Natural killer cell (primary cell): ENCODE data around the gene ROBO3. TPM values are rescaled to one million over a fixed set of nuclear protein-coding genes. Genes with fewer than 3 reads are reported as not detected.

Experiments
- ATAC-seq, 3 donors: fragments of 150-1000 bp in 2 of 3; fragments of 200-7000 bp in 1 of 3; cut with Tn5 transposase; 1 replicate in 1 of 3; 2 replicates in 2 of 3; pipeline ENCODE4 v1.10.0; 2021; ENCODE audit warnings: mild to moderate bottlenecking in 2 of 3, moderate library complexity in 2 of 3
- DNase-seq, 2 donors: peaks; one replicate each; pipeline versions ENCODE4 v3.0.0 to v3.0.0-alpha.2; 2013 to 2021; ENCODE audit warnings: mixed read lengths in 1 of 2
- H3K27ac ChIP-seq: one replicate; pipeline ENCODE4 v1.5.1; 2013; ENCODE audit warnings: mild to moderate bottlenecking, low read length
- H3K27me3 ChIP-seq: one replicate; pipeline ENCODE4 v1.6.1; 2013; ENCODE audit warnings: low read length; ENCODE audit not compliant: control insufficient read depth, insufficient read depth
- H3K36me3 ChIP-seq: one replicate; pipeline ENCODE4 v1.6.1; 2013; ENCODE audit warnings: low read length; ENCODE audit not compliant: control insufficient read depth, insufficient read depth
- H3K4me1 ChIP-seq: one replicate; pipeline ENCODE4 v1.6.1; 2013; ENCODE audit warnings: low read length; ENCODE audit not compliant: control insufficient read depth, insufficient read depth
- H3K4me3 ChIP-seq: one replicate; pipeline ENCODE4 v1.5.1; 2013; ENCODE audit warnings: low read length
- H3K9me3 ChIP-seq: one replicate; pipeline ENCODE4 v1.6.1; 2013; ENCODE audit warnings: low read length; ENCODE audit not compliant: control insufficient read depth, insufficient read depth
- H3K27ac Mint-ChIP-seq, 2 donors: one replicate each; pipeline ENCODE4 v1.8.0; 2022; ENCODE audit warnings: mild to moderate bottlenecking in 2 of 2, mixed read lengths in 2 of 2, moderate library complexity in 1 of 2
- H3K27me3 Mint-ChIP-seq, 2 donors: one replicate each; pipeline ENCODE4 v1.8.0; 2022; ENCODE audit warnings: low read depth in 2 of 2, mixed read lengths in 2 of 2
- H3K36me3 Mint-ChIP-seq: one replicate; pipeline ENCODE4 v1.8.0; 2022; ENCODE audit warnings: mixed read lengths
- H3K4me1 Mint-ChIP-seq, 2 donors: one replicate each; pipeline ENCODE4 v1.8.0; 2022; ENCODE audit warnings: mixed read lengths in 2 of 2
- H3K4me3 Mint-ChIP-seq: one replicate; pipeline ENCODE4 v1.8.0; 2022; ENCODE audit warnings: mild to moderate bottlenecking, moderate library complexity, mixed read lengths
- H3K9me3 Mint-ChIP-seq, 2 donors: one replicate each; pipeline ENCODE4 v1.8.0; 2022; ENCODE audit warnings: mixed read lengths in 2 of 2
- CTCF ChIP-seq: fragments of 200-600 bp; IDR thresholded peaks from one replicate; pipeline ENCODE4 v1.8.0; 2022; ENCODE audit warnings: antibody characterized with exemption
- WGBS: methylation state at CpG from one replicate; pipeline ENCODE4 v1.1.7; 2013; ENCODE audit warnings: missing lambda C conversion rate; ENCODE audit not compliant: insufficient coverage; 5-methylcytosine and 5-hydroxymethylcytosine counted together
- intact Hi-C: fragments of 100-400 bp; cut with micrococcal nuclease; formaldehyde crosslinking; loops from one replicate; pipeline ENCODE4 v1.14.2; 2022
- total RNA-seq, 4 donors: library from RNA; stranded (reverse); fragments of 120-200 nt in 1 of 4; gene quantifications; one replicate each; pipeline versions ENCODE4 v1.2.3 to v1.2.4, GENCODE V29; 2013 to 2022

Gene ROBO3
- 10 to 100 TPM; 16.9 to 23.8 (median 22.7) TPM for total RNA-seq
- 8.4 TPM for total RNA-seq (2013)

GRCh38 chr11:124865181-124865901, at the start of gene ROBO3:
Gene ROBO3 (plus strand): TSS chr11:124865432. CDS start chr11:124865578, 146 bp downstream.
- WGBS = 6% methylated on average over 52 of the region's 53 CpGs
- no peaks in the 10 kb centered on the region for H3K9me3 ChIP-seq
- H3K36me3 Mint-ChIP-seq = no peaks in the 10 kb centered on the region
- H3K4me1 Mint-ChIP-seq = peaks cover 17 to 42% of the 10 kb centered on the region in 2 donors
- peaks cover 28% of the 10 kb centered on the region for H3K4me1 ChIP-seq
- no peak within 1 kb of the TSS for H3K4me3 ChIP-seq
- no peak within 1 kb of the TSS for H3K27ac ChIP-seq
- TF ChIP-seq CTCF = no peak
- intact Hi-C loops = no loop called here
- H3K27ac Mint-ChIP-seq = no peak within 1 kb of the TSS
- no peak for ATAC-seq
- H3K4me3 Mint-ChIP-seq = no peak within 1 kb of the TSS
- H3K36me3 ChIP-seq = no peaks in the 10 kb centered on the region
- H3K9me3 Mint-ChIP-seq = no peaks in the 10 kb centered on the region
- H3K27me3 ChIP-seq = peaks cover 72% of the 10 kb centered on the region
- peaks cover 76 to 80% of the 10 kb centered on the region in 2 donors for H3K27me3 Mint-ChIP-seq
- no peak for DNase-seq

GRCh38 chr11:124817036-124817435, 48.2 kb upstream of the ROBO3 start:
- ATAC-seq (no peak), DNase-seq (no peak)
- intact Hi-C loops = no loop called here
- 92% methylated on average over 3 of the region's 3 CpGs for WGBS
- Histone ChIP-seq H3K36me3 (no peaks in the 10 kb centered on the region), H3K4me1 (no peaks in the 10 kb centered on the region), H3K4me3 (no peak overlapping the region), H3K27me3 (peaks cover 2% of the 10 kb centered on the region), H3K9me3 (no peaks in the 10 kb centered on the region), H3K27ac (no peak overlapping the region)
- TF ChIP-seq CTCF = no peak
- H3K36me3 Mint-ChIP-seq = no peaks in the 10 kb centered on the region
- no peak overlapping the region for H3K4me3 Mint-ChIP-seq
- H3K27me3 Mint-ChIP-seq = peaks cover 34 to 69% of the 10 kb centered on the region in 2 donors
- H3K27ac Mint-ChIP-seq = no peak overlapping the region
- no peaks in the 10 kb centered on the region for H3K4me1 Mint-ChIP-seq
- H3K9me3 Mint-ChIP-seq = no peaks in the 10 kb centered on the region

- peaks cover 21 to 75% of the 10 kb centered on the region in 2 donors for H3K27me3 Mint-ChIP-seq
- H3K4me1 Mint-ChIP-seq = no peaks in the 10 kb centered on the region
- ATAC-seq = no peak
- no peak for TF ChIP-seq CTCF
- Histone ChIP-seq H3K9me3 (no peaks in the 10 kb centered on the region), H3K27me3 (no peaks in the 10 kb centered on the region), H3K27ac (no peak overlapping the region), H3K36me3 (no peaks in the 10 kb centered on the region), H3K4me1 (no peaks in the 10 kb centered on the region), H3K4me3 (no peak overlapping the region)
- 79% methylated on average over 6 of the region's 6 CpGs for WGBS
- no peaks in the 10 kb centered on the region for H3K9me3 Mint-ChIP-seq
- intact Hi-C loops = no loop called here
- DNase-seq = no peak
- no peak overlapping the region for H3K27ac Mint-ChIP-seq
- H3K36me3 Mint-ChIP-seq = no peaks in the 10 kb centered on the region
- H3K4me3 Mint-ChIP-seq = no peak overlapping the region
These were observed 43.1 kb upstream of the ROBO3 start for GRCh38 chr11:124821995-124822730.
